Colonic mucosa (tissue), 4 donors: ENCODE data around the gene TPRN. TPM values are rescaled to one million over a fixed set of nuclear protein-coding genes. Genes with fewer than 3 reads are reported as not detected.

Experiments
- DNase-seq: peaks from one replicate; pipeline ENCODE4 v3.0.0-alpha.2; 2020
- H3K27ac ChIP-seq: fragments of 200-600 bp; one replicate; pipeline ENCODE4 v1.8.0; 2021
- H3K27me3 ChIP-seq: fragments of 200-600 bp; one replicate; pipeline ENCODE4 v1.8.0; 2021
- H3K36me3 ChIP-seq: fragments of 200-600 bp; one replicate; pipeline ENCODE4 v1.8.0; 2021
- H3K4me1 ChIP-seq: fragments of 200-600 bp; one replicate; pipeline ENCODE4 v1.8.0; 2021; ENCODE audit warnings: mild to moderate bottlenecking
- H3K4me3 ChIP-seq: fragments of 200-600 bp; one replicate; pipeline ENCODE4 v1.8.0; 2021
- H3K9ac ChIP-seq, 2 donors: one replicate each; pipeline ENCODE4 v1.7.0; 2013; ENCODE audit warnings: control low read depth in 2 of 2, low read depth in 2 of 2, low read length in 2 of 2
- H3K9me3 ChIP-seq: fragments of 200-600 bp; one replicate; pipeline ENCODE4 v1.8.0; 2021
- intact Hi-C: fragments of 100-400 bp; cut with DNase I; formaldehyde crosslinking; loops from one replicate; pipeline ENCODE4 v1.14.1; 2022
- total RNA-seq, 2 donors: library from RNA; stranded (reverse); fragmentation: NEBNext Ultra II Directional in 1 of 2; extraction: Animal tissue kit (Norgen Biotek cat#: 25700) in 1 of 2; gene quantifications; one replicate each; pipeline ENCODE4 v1.2.1, GENCODE V29; 2021
- TF ChIP-seq, protein P1 (sequence below): fragments of 200-600 bp; IDR thresholded peaks from one replicate; pipeline ENCODE4 v1.8.0; 2022; ENCODE audit warnings: antibody characterized with exemption, mild to moderate bottlenecking
- donor health status: healthy.
- donor health status: DM: no; HTN: no; CAD: no.
- donor health status: DM: no; HTN: no; CAD: no.

The TPRN gene
- total RNA-seq, 2 donors from 2014 or later: 83.1 to 124 TPM

DNA sequence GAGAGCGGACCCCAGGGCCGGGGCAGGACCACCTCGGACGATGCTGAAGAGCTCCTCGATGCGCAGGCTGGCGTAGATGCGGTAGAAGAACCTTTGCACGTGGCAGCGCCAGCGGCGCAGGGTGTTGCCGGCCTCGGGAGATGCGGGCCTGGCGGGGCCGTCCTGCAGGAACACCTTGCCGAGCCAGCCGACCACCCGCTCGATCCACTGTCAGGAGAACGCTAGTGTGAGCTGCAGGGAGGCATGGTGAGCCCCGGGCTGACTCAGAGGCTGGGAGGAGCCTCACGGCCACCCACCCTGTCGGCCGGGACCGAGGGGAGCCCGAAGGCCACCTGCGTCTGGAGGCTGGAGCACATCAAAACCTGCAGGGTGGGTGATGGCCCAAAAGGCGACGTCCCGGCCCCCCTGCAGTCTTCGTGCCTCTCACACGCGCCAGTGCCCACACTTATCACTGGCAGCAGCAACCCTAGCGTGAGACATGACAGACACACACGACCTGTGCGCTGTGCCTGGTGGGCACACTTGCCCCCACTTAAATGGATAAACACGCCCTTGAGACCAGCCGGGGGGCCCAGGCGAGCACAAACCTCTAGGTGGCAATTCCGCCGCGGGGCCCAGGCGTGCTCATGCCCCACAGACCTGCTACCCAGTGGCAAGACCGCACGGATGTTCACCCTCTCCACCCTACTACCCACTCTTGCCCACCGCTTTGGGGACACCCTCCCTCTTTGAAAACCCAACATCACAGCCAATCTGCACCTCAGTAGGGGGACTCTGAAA lies 15.5 kb downstream of the TPRN start:
- TF ChIP-seq, protein P1, sequence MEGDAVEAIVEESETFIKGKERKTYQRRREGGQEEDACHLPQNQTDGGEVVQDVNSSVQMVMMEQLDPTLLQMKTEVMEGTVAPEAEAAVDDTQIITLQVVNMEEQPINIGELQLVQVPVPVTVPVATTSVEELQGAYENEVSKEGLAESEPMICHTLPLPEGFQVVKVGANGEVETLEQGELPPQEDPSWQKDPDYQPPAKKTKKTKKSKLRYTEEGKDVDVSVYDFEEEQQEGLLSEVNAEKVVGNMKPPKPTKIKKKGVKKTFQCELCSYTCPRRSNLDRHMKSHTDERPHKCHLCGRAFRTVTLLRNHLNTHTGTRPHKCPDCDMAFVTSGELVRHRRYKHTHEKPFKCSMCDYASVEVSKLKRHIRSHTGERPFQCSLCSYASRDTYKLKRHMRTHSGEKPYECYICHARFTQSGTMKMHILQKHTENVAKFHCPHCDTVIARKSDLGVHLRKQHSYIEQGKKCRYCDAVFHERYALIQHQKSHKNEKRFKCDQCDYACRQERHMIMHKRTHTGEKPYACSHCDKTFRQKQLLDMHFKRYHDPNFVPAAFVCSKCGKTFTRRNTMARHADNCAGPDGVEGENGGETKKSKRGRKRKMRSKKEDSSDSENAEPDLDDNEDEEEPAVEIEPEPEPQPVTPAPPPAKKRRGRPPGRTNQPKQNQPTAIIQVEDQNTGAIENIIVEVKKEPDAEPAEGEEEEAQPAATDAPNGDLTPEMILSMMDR: no peak
- no peak overlapping the region for H3K27ac ChIP-seq
- H3K9ac ChIP-seq: no peak overlapping the region
- no peaks in the 10 kb centered on the region for H3K9me3 ChIP-seq
- no peak for DNase-seq
- no peak overlapping the region for H3K4me3 ChIP-seq
- H3K36me3 ChIP-seq: peaks cover 3% of the 10 kb centered on the region
- intact Hi-C loops: loop anchor here (5.0 kb wide), 1 partner anchor 42 kb away; the partner anchor contains the start of genes CYSRT1 and RNF224
- no peaks in the 10 kb centered on the region for H3K27me3 ChIP-seq
- peaks cover 28% of the 10 kb centered on the region for H3K4me1 ChIP-seq

- DNase-seq: no peak
- H3K36me3 ChIP-seq: peaks cover 3% of the 10 kb centered on the region
- intact Hi-C loops: no loop called here
- H3K9me3 ChIP-seq: no peaks in the 10 kb centered on the region
- H3K27ac ChIP-seq: no peak overlapping the region
- no peaks in the 10 kb centered on the region for H3K27me3 ChIP-seq
- no peak overlapping the region for H3K4me3 ChIP-seq
- TF ChIP-seq, protein P1: no peak
- peaks cover 18% of the 10 kb centered on the region for H3K4me1 ChIP-seq
- no peak overlapping the region for H3K9ac ChIP-seq
Measured at GRCh38 chr9:137183980-137184595, 16.5 kb downstream of the TPRN start.

- Histone ChIP-seq H3K27me3 (no peaks in the 10 kb centered on the region), H3K9ac (no peak overlapping the region), H3K4me3 (no peak overlapping the region), H3K27ac (no peak overlapping the region), H3K36me3 (peaks cover 3% of the 10 kb centered on the region), H3K9me3 (no peaks in the 10 kb centered on the region), H3K4me1 (peaks cover 16% of the 10 kb centered on the region)
- no peak for DNase-seq
- intact Hi-C loops: no loop called here
- TF ChIP-seq, protein P1: no peak
Measured at GRCh38 chr9:137182836-137183235, 17.7 kb downstream of the TPRN start.

- TF ChIP-seq, protein P1: no peak
- no peak overlapping the region for H3K27ac ChIP-seq
- H3K4me1 ChIP-seq: peaks cover 8% of the 10 kb centered on the region
- H3K4me3 ChIP-seq: no peak overlapping the region
- no peak for DNase-seq
- H3K27me3 ChIP-seq: no peaks in the 10 kb centered on the region
- H3K36me3 ChIP-seq: peaks cover 3% of the 10 kb centered on the region
- no peaks in the 10 kb centered on the region for H3K9me3 ChIP-seq
- H3K9ac ChIP-seq: no peak overlapping the region
- intact Hi-C loops: no loop called here
Measured at GRCh38 chr9:137181680-137182079, 18.9 kb downstream of the TPRN start.

GRCh38 chr9:137180491-137180890 lies 20.1 kb downstream of the TPRN start:
- TF ChIP-seq, protein P1: no peak
- DNase-seq: no peak
- H3K9ac ChIP-seq: no peak overlapping the region
- H3K36me3 ChIP-seq: no peaks in the 10 kb centered on the region
- H3K4me1 ChIP-seq: peaks cover 4% of the 10 kb centered on the region
- no peaks in the 10 kb centered on the region for H3K9me3 ChIP-seq
- intact Hi-C loops: no loop called here
- peaks cover 2% of the 10 kb centered on the region for H3K27me3 ChIP-seq
- no peak overlapping the region for H3K4me3 ChIP-seq
- no peak overlapping the region for H3K27ac ChIP-seq
